Fibroblast of upper back skin (primary cell): ENCODE results near the gene LINC00632.

Source experiments
- DNase-seq: peaks from one replicate; pipeline ENCODE4 v3.0.0-alpha.2; 2013

LINC00632 gene

GRCh38 chrX:140709421-140709846, at the start of gene LINC00632:
LINC00632 (plus strand) TSS chrX:140709759.
- no peak for DNase-seq

- DNase-seq, result peak; percentile 4
Observed at GRCh38 chrX:140661643-140662042, 47.9 kb upstream of the LINC00632 start.

- peak; percentile 24 for DNase-seq
Observed at GRCh38 chrX:140664939-140665338, 44.6 kb upstream of the LINC00632 start.

- DNase-seq, result no peak
Observed at GRCh38 chrX:140672840-140673731, 36.5 kb upstream of the LINC00632 start.

GRCh38 chrX:140687706-140688105, 21.9 kb upstream of the LINC00632 start:
- DNase-seq, result no peak

GRCh38 chrX:140691596-140691995, 18.0 kb upstream of the LINC00632 start:
- DNase-seq, result peak; percentile 9

GRCh38 chrX:140697618-140698017, 11.9 kb upstream of the LINC00632 start:
- no peak for DNase-seq

- peak; percentile 28 for DNase-seq
Observed at GRCh38 chrX:140701480-140701879, 8.1 kb upstream of the LINC00632 start.

GRCh38 chrX:140710710-140711109, 1.2 kb downstream of the LINC00632 start:
- DNase-seq, result no peak

- no peak for DNase-seq
Observed at GRCh38 chrX:140711894-140712293, 2.3 kb downstream of the LINC00632 start.

GRCh38 chrX:140712413-140713173, 3.0 kb downstream of the LINC00632 start:
- DNase-seq, result peak; percentile 71

GRCh38 chrX:140713174-140713539, 3.6 kb downstream of the LINC00632 start:
- no peak for DNase-seq

- DNase-seq, result peak; percentile 60
Observed at GRCh38 chrX:140715787-140716186, 6.2 kb downstream of the LINC00632 start.

GRCh38 chrX:140723121-140723715, 13.7 kb downstream of the LINC00632 start:
- peak; percentile 29 for DNase-seq

- DNase-seq, result no peak
Observed at GRCh38 chrX:140724309-140724708, 14.8 kb downstream of the LINC00632 start.

GRCh38 chrX:140724736-140725135, 15.2 kb downstream of the LINC00632 start:
- DNase-seq, result no peak

- DNase-seq, result no peak
Observed at GRCh38 chrX:140725500-140725899, 15.9 kb downstream of the LINC00632 start.

GRCh38 chrX:140733766-140734342, 24.3 kb downstream of the LINC00632 start:
- DNase-seq, result peak; percentile 40

- DNase-seq, result peak; percentile 49
Observed at GRCh38 chrX:140744085-140744484, 34.5 kb downstream of the LINC00632 start.

- DNase-seq, result no peak
Observed at GRCh38 chrX:140756941-140757340, 47.4 kb downstream of the LINC00632 start.

- DNase-seq, result peak; percentile 69
Observed at GRCh38 chrX:140762061-140762460, 52.5 kb downstream of the LINC00632 start.

- DNase-seq, result peak; percentile 67
Observed at GRCh38 chrX:140764401-140764919, 54.9 kb downstream of the LINC00632 start.
